SU-DHL-6 (cell line): ENCODE data around the gene GYG1.

ENCODE experiments used
- H2AFZ ChIP-seq: fragments of 200-600 bp; sonication (generic); 2 replicates; pipeline ENCODE4 v1.6.1; 2014; ENCODE audit warnings: low read depth, mild to moderate bottlenecking, moderate library complexity, mixed read lengths, antibody characterized with exemption, low read length; ENCODE audit not compliant: severe bottlenecking
- H3F3A ChIP-seq: fragments of 200-600 bp; shearing (Covaris generic); 2 replicates; pipeline ENCODE4 v1.6.0; 2016; ENCODE audit warnings: antibody characterized with exemption, mild to moderate bottlenecking; ENCODE audit not compliant: insufficient read depth
- H3K27ac ChIP-seq: fragments of 200-600 bp; sonication (generic); 2 replicates; pipeline ENCODE4 v1.5.1; 2016; ENCODE audit warnings: low read depth, mild to moderate bottlenecking, low read length, moderate library complexity, mixed read lengths
- H3K27me3 ChIP-seq: fragments of 200-600 bp; sonication (generic), shearing (Covaris generic); 2 replicates; pipeline ENCODE4 v1.6.0; 2014; ENCODE audit warnings: mild to moderate bottlenecking, low read length
- H3K36me3 ChIP-seq: fragments of 200-600 bp; sonication (generic); 2 replicates; pipeline ENCODE4 v1.6.1; 2014; ENCODE audit warnings: mild to moderate bottlenecking, low read length, mixed read lengths
- H3K4me2 ChIP-seq: fragments of 300-600, 200-600 bp; shearing (Covaris generic), sonication (generic); 2 replicates; pipeline ENCODE4 v1.6.0; 2014; ENCODE audit warnings: low read length, low read depth, mild to moderate bottlenecking; ENCODE audit not compliant: poor library complexity, severe bottlenecking
- H3K4me3 ChIP-seq: fragments of 200-600 bp; sonication (generic); 2 replicates; pipeline ENCODE4 v1.5.1; 2014; ENCODE audit warnings: antibody characterized with exemption, low read length, mild to moderate bottlenecking, mixed read lengths; ENCODE audit not compliant: insufficient read depth, poor library complexity, severe bottlenecking
- H3K79me2 ChIP-seq: fragments of 200-600 bp; sonication (generic); 2 replicates; pipeline ENCODE4 v1.6.1; 2014; ENCODE audit warnings: mild to moderate bottlenecking, low read length, moderate library complexity; ENCODE audit not compliant: insufficient read depth
- H3K9ac ChIP-seq: fragments of 200-600 bp; sonication (generic); 2 replicates; pipeline ENCODE4 v1.7.0; 2014; ENCODE audit warnings: mild to moderate bottlenecking, low read length
- H3K9me2 ChIP-seq: fragments of 200-600 bp; sonication (generic); replicated peaks from 2 replicates; pipeline ENCODE4 v1.6.1; 2014; ENCODE audit warnings: low read length; ENCODE audit not compliant: insufficient read depth
- H3K9me3 ChIP-seq: fragments of 200-600 bp; sonication (generic); 2 replicates; pipeline ENCODE4 v1.6.1; 2014; ENCODE audit warnings: low read length, mixed read lengths; ENCODE audit not compliant: insufficient read depth
- H4K20me1 ChIP-seq: fragments of 200-600 bp; sonication (generic); 2 replicates; pipeline ENCODE4 v1.6.1; 2014; ENCODE audit warnings: low read depth, mild to moderate bottlenecking, antibody characterized with exemption, low read length, moderate library complexity, mixed read lengths
- EZH2phosphoT487 ChIP-seq: fragments of 200-600 bp; sonication (generic), shearing (Covaris generic); conservative IDR thresholded peaks from 2 replicates; pipeline ENCODE4 v1.6.1; 2018; ENCODE audit warnings: mild to moderate bottlenecking, antibody characterized with exemption, low read length, moderate library complexity, mixed read lengths
- TF ChIP-seq, protein P1 (sequence below): fragments of 200-600 bp; sonication (generic); IDR thresholded peaks from one replicate; pipeline ENCODE4 v1.5.1; 2017; ENCODE audit warnings: antibody characterized with exemption, mild to moderate bottlenecking, low read length, moderate library complexity; ENCODE audit not compliant: insufficient read depth, poor library complexity, severe bottlenecking

The GYG1 gene

DNA sequence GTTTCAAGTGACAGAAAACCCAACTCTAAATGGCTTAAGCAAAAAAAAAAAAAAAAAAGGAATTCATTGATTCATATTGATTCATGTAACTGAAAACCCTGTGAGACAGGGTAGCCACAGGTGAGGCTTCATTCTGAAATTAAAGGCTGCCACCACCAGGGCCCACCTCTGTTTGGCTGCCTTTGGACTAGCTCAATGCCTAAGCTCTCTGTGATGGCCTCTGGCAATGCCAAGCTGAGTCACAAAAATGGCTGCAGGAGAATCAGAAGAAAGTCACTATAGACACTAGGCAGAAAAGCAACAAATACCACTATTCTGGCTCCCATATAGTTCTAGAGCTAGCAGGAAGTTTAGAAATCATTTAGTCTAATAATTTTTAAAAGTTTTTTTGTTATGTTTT lies 38.2 kb upstream of the GYG1 start:
- H3K9ac ChIP-seq, result no peak overlapping the region
- H3K27ac ChIP-seq, result no peak overlapping the region
- no peaks in the 10 kb centered on the region for H3K9me2 ChIP-seq
- no peaks in the 10 kb centered on the region for H3K79me2 ChIP-seq
- no peaks in the 10 kb centered on the region for H3K36me3 ChIP-seq
- H3K9me3 ChIP-seq, result no peaks in the 10 kb centered on the region
- no peaks in the 10 kb centered on the region for H3F3A ChIP-seq
- H3K4me3 ChIP-seq, result no peak overlapping the region
- no peak overlapping the region for H2AFZ ChIP-seq
- no peaks in the 10 kb centered on the region for H3K27me3 ChIP-seq
- H3K4me2 ChIP-seq, result no peak overlapping the region
- no peak for TF ChIP-seq EZH2phosphoT487
- TF ChIP-seq, protein P1, sequence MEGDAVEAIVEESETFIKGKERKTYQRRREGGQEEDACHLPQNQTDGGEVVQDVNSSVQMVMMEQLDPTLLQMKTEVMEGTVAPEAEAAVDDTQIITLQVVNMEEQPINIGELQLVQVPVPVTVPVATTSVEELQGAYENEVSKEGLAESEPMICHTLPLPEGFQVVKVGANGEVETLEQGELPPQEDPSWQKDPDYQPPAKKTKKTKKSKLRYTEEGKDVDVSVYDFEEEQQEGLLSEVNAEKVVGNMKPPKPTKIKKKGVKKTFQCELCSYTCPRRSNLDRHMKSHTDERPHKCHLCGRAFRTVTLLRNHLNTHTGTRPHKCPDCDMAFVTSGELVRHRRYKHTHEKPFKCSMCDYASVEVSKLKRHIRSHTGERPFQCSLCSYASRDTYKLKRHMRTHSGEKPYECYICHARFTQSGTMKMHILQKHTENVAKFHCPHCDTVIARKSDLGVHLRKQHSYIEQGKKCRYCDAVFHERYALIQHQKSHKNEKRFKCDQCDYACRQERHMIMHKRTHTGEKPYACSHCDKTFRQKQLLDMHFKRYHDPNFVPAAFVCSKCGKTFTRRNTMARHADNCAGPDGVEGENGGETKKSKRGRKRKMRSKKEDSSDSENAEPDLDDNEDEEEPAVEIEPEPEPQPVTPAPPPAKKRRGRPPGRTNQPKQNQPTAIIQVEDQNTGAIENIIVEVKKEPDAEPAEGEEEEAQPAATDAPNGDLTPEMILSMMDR, result no peak
- no peaks in the 10 kb centered on the region for H4K20me1 ChIP-seq

GRCh38 chr3:148954981-148955380 lies 36.4 kb upstream of the GYG1 start:
- Histone ChIP-seq H3K27me3 (no peaks in the 10 kb centered on the region), H3F3A (no peaks in the 10 kb centered on the region), H3K27ac (no peak overlapping the region), H3K9ac (no peak overlapping the region), H3K9me3 (no peaks in the 10 kb centered on the region), H3K36me3 (no peaks in the 10 kb centered on the region), H2AFZ (no peak overlapping the region), H4K20me1 (no peaks in the 10 kb centered on the region), H3K9me2 (no peaks in the 10 kb centered on the region), H3K4me2 (no peak overlapping the region), H3K79me2 (no peaks in the 10 kb centered on the region), H3K4me3 (no peak overlapping the region)
- TF ChIP-seq, protein P1, result no peak
- no peak for TF ChIP-seq EZH2phosphoT487

DNA sequence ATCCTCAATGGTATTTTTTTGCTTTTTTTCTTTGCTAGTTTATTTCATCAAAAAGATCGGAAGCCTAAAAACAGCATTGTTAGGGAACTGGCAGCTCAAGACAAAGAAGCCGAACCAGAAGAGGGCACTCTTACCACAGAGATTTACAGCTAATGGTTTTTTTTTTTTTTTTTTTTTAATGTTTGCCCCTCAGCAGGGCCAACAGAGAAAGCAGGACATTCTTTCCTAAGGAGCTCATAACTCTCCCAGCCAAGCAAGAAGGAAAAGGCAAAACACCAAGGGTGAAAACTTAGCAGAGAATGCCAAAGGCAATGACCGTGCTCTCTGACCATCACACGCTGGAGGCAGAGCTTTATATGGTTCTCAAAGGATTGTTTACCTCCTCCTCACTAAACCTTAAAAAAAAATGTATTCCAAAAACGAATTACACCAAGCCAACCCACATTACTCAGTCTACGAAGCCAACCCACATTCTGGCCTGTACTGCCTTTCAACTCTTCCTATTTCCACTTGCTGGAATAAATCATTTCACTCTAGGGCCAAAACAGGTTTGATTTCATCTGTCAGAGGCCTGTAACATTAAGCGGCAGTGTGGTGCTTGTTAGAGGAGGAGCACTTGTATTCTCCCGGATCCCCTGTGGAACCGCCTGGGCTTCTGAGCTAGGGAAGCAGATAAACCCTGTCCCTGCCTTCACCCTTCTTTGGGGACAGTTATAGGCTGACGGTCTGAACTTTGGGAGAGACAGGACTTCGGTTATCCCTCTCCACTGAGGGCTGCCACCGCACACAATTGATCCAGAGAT lies 35.6 kb upstream of the GYG1 start:
- H3K4me3 ChIP-seq, result no peak overlapping the region
- H3K9me3 ChIP-seq, result no peaks in the 10 kb centered on the region
- H4K20me1 ChIP-seq, result no peaks in the 10 kb centered on the region
- TF ChIP-seq, protein P1, result peak; percentile 50
- no peak for TF ChIP-seq EZH2phosphoT487
- H3K27me3 ChIP-seq, result no peaks in the 10 kb centered on the region
- no peak overlapping the region for H3K4me2 ChIP-seq
- no peaks in the 10 kb centered on the region for H3K79me2 ChIP-seq
- no peaks in the 10 kb centered on the region for H3K9me2 ChIP-seq
- H3K27ac ChIP-seq, result no peak overlapping the region
- no peak overlapping the region for H3K9ac ChIP-seq
- no peaks in the 10 kb centered on the region for H3F3A ChIP-seq
- H3K36me3 ChIP-seq, result no peaks in the 10 kb centered on the region
- H2AFZ ChIP-seq, result peak overlapping the region; percentile 20
